GM18526 (cell line): ENCODE measurements around the gene EFL1.

Experiments used
- POLR2A ChIP-seq: IDR thresholded peaks from 3 replicates; pipeline ENCODE4 v1.6.1; 2011; ENCODE audit not compliant: insufficient read length; ENCODE audit errors: extremely low read depth

EFL1 gene

DNA sequence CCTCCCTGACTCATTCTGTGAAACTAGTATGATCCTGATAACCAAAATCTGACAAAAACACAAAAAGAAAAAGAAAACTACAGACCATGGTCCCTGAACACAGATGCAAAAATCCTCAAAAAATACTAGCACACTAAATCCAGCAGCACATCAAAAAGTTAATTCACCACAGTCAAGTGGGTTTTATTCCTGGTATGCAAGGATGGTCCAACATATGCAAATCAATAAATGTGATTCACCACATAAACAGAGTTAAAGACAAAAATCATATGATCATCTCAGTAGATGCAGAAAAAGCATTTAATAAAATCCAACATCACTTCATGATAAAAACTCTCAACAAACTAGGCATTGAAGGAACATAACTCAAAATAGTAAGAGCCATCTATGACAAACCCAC, 12.9 kb upstream of the EFL1 start:
- no peak for TF ChIP-seq POLR2A

DNA sequence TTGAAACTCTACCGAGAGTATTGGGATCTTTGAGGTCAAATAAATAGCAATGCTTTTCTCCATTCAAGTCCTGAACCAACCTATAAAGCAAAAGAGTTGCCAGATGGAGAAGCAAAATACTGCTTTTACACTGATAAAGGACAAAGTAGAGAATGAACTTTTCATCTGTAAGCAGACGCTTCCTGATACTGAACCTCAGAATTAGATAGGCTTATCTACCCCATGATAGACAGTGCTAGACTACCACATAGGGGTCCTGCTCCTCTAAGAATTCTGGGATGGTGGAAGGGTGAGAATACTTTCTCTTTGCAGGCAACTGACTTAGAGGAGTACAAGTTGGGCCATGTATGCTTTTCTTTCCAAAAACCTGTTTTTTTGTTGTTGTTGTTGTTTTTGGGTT, 9.6 kb upstream of the EFL1 start:
- no peak for TF ChIP-seq POLR2A

DNA sequence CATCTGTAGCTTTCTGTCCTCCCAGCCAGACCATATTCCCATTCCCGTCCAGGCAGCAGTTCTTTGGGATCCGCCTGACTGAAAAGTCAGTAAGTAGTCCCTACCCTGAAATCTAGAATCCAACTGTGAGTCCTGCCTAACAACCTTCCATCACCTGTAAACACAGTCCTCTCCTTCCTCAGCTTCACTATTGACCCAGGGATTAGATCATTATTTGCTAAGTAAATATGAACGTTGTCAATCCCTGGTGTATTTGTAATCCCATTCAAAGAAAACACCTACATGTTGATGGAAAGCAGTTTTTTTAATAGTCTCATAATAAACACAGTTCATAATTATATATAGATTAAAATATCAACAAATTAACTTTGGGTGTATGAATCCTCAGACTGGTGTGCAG, 816 bp upstream of the EFL1 start:
- no peak for TF ChIP-seq POLR2A

DNA sequence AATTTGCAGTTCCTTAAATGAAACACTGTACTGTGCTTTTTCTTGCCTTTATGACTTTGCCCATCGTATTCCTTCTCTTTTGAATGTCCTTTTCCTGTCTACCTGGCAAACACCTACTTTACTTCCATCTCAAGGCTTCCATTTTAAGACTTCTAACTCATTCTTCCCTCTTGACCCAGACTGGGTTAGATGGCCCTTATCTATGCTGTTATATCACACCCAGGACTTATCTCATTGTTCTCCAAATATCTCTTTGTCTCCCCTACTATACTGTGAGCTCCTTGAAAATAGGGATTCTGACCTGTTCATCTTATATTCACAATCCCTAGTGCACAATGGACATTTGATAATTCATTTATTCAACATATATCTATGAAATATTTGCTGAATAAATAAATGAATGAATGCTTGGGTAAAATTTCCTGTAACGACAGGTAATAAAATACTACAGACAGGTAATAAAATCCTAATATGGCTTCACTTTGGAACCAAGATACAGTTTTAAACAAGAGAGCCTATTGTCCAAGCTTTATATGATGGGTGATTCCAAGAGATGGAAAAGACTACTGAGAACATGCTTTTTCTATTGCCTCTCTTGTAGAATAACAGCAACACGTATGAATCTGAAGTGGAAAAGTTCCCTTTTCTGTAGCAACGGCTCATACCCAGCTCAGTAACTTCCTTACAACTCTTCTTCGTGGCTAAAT, 22.7 kb downstream of the EFL1 start:
- no peak for TF ChIP-seq POLR2A

DNA sequence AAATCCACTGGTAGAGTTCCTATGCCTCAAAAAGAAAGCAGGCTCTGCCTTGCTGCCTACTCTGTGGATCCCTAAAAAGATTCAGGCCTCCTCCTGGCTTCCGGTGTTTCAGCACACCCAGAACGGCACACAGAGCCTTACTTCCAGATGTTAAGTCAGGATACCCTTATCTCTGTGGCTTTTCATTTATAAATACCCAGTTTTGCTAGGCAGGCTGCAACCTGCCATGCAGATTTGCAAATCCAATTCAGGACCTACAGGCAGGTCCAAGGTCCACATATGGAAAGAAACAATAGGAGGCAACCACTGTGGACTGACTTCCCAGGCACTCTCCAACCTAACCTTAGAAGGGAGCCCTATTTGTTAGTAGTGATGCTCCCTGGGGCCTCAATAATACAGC, 30.7 kb downstream of the EFL1 start:
- TF ChIP-seq POLR2A, result no peak

DNA sequence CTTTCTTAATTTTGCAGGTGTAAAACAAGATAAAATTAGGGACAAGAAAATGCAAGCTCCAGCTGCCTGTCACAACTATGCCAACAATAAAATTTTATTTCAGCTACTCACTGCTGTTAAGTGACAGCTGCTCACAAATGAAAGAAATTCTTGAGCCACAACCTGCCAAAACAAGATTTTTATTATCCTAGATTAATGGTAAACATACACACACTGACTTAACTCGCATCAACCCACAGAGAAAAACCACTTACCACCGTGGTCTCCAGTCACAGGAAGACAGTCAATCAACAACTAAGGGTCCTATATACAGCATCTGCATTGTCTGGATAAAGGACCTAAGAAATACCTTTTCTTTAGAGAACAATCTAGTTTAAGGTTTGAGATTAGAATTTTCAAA, 31.3 kb downstream of the EFL1 start:
- no peak for TF ChIP-seq POLR2A

DNA sequence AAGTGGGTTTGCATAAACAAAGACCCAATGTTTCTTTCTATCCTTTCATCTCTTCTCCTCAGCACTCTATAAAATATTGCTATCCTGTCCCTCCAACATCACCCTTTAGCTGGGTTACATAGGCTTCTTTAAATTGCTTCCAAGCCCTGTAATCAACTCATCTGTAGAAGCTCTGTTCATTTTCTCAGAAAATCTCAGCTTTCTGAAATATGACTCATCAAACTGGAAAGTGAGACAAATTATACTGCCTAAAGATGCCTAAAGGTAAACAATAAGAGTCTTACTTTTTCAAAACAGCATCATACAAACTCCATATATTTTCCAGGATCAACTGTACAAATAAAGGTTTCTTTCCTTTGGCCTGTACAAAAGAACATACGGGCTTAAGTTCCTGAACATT, 33.8 kb downstream of the EFL1 start:
- no peak for TF ChIP-seq POLR2A

DNA sequence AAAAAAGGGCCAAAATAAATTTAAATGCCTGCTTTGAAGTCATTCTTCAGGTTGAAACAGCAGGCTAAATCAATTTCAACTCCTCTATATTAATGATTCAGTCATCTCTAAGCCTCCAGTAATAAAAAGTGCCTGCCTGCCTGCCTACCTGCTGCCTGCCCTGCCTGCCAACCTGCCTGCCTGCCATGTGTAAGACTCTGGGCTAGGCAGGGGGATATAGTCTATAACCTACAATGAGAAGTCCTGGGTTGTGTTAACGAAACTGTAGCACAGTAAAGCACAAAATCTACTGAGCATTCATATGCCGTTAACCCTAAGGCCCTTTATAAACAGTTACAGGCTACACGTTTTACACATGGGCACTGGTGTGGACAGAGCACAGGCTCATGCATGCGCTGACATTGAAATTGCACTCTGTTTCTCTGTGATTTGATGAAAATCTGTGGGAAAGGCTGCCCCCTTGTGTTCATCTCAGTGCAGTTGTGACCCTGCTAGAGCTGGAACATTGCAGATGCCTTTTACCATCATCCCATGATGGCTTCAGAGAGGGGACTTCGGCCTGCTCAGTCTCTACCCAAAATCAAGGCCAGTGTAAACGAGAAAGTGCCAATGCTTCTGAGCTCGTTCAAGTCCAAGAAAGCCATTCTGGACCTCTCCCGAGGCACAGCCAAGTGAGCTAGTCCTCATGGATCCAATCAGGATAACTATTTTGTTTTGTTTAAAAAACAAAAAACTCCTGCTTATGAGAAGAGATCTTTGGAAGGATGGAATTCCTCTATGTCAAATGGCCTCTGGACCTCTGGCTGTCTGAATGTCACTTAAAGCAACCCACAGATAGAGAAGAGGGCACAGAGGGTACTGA, 64.6 kb downstream of the EFL1 start:
- TF ChIP-seq POLR2A, result no peak

DNA sequence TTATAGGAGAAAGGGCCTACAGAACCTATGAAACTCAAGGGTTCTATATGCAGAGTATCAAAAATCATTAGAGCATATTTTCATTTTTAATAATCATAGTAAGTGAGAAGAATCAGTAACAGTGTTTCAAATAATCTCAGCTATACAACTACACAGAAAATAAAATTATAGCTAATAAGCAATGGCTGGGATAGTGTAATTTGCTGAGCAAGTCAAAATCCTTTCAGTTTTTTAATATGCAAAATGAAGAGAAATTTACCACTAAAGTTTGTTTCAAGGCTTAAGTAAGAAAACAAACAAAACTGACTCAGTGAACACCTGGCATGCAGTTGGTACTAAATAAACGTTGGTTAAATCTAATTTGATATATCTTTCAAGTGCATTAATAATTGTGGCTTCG, 66.2 kb downstream of the EFL1 start:
- TF ChIP-seq POLR2A, result no peak

DNA sequence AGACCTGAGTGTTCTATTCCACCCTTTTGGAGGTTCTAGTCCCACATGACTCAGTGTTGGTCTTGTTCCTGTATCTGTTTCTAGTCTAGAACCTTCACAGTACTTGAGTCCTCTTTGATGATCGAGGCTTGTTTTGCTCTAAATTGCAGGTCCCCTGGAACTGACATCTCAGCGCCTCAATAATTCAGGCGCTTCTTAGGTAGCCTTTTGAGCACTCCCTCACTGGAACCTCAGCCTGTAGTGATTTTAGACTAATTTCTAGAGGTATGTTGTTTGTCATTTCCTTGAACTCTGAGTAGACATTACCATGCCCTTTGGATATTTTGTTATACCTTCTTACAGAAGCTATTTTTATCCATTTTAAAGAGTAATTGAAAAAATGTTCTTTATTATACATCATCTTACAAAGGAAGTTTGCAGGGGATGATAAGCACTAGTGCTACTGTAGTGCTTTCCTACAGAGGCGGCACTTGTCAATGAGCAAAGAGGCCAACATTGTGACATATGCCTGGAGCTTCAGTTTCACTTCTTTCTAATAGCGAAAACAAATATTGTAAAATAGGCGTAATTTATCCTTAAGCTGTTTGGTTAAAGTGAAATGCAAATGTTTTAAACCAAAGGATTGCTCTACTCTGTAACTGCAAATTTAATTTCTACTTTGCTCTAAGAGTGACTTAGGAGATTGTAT, 75.7 kb downstream of the EFL1 start:
- TF ChIP-seq POLR2A, result no peak

DNA sequence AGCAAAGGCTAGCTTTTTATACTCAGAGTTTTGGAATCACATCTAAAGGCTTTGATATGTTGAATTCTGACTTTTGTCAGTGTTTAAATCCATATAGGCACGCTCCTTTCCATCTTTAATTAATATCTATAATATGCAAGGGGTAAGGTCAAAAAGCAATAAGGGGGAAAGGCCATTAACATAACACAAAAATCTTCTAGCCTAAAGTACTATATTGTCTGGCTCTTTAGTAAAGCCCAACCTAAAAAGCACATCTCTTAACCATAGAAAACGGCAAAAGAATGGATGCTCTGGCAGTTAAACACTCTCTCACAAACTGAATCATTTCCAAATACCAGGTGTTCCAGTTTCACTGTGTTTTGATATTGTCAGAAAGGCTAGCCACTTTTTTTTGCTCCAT, 76.4 kb downstream of the EFL1 start:
- no peak for TF ChIP-seq POLR2A

DNA sequence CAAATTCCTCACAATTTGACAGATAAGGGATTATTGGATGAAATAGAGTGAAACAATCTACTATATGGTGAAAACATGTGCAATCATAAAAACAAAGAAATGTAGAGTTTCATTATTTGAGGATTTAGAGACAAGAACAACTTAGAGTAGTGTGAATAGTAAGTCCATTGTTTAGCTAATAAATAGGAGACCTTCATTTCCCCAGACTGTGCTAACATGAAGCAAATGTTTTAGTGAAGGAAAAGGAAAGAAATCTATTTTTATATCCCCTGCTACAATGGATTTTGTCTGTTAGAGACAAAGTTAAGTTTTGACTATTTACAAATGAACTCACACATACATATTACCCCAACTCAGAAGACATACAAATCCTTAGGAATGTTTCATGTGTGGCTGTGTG, 77.8 kb downstream of the EFL1 start:
- no peak for TF ChIP-seq POLR2A

DNA sequence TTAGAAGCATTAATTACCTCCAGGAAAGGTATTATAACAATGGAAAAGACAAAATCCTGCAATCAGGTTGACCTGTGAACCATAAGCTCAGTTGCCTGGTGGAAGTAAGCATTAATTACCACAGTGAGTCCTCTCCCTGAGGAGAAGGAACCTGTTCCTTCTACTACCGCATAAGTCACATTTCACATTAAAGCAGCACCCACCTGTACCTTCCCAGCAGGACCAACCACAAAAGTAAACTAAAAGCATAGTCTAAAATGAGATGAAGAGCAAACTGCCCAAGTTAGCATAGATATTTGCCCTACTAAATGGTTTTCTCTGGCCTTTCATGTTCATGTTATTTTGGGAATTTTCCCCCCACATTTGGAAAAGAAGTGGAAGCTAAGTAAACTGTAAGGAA, 78.2 kb downstream of the EFL1 start:
- no peak for TF ChIP-seq POLR2A

DNA sequence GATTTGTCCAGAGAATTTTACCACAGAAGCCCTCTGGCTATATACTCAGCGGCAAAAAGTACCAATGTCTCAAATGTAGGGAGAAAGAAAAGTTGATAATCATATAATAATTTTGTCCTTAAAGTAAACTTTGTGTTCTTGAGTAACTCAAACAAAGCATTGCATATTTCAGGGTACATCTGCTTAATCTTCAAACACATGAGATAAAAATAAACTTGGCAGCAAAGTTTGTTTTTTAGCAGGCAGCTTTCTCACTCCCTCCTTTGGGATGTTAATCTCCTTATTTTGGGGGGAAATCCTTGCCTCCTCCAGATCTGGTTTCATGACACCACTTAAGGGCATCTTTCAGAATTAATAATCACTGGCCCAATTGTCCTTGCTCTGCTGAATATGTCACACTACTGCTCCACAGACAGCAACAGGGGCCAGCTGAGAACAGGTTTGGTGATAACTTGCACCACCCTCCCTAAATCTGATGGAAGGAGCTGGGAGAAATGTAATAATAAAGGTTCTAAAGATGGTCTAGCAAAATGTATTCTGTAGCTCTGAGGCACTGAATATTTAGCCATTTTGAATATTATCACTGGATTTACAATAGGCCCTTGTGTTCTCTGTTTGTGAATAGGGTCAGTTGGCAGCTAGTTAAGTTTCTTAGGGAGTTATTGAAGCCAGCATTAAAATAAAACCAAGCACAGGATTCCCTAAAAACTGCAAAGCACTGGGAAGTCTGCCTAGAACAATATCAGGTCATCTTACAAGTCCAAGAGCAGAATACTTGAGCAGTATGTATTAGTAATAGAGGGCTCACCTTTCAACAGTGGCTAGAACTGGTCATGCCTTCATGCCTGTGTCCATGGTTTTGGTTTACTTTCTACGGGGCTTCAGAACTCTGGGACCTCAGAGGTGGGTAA, 79.2 kb downstream of the EFL1 start:
- TF ChIP-seq POLR2A, result no peak

DNA sequence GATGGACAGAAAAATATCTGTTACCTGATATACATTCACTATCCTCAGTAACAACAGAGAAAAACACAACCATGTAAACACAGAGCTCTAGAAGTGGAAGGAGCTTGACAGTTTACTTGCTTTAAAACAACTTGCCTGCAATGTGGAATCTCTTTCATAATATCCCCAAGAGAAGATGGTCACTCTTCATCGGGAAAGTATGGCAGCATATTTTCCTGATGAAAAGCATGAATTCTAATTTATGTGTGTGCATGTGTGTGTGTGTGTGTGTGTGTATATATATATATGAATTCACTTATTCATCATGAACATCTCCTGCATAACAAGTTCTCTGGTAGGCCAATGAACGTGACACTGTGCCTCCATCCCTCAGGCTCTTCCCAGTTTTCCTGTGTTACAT, 81.2 kb downstream of the EFL1 start:
- TF ChIP-seq POLR2A, result no peak

DNA sequence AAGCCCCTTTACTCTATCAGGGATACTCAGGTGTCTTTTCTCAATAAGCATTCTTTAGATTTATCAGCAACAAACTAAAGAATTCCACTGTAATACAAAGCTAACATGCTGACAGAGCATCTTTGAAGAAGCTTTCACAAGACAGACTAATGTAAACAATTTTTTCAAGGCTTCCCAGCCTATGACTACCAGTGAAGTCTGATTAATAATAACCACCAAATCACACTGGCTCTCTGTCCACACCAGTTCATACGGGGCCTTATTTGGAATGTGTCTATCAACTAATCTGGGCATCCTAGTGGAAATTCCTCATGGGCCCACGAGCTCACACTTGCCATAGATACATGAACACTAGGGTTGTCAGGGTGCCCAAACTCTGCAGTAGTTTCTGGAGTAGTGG, 84.5 kb downstream of the EFL1 start:
- TF ChIP-seq POLR2A, result no peak
